ENCODE results near the gene RNASE8.

GRCh38 chr14:21043387-21043973 is 14.1 kb upstream of the RNASE8 start:
- no peak for TF ChIP-seq REST (IDR thresholded peaks at IDR 0.05; ENCODE audit: low read depth, low read length)
- TF ChIP-seq EP300 (IDR thresholded peaks at IDR 0.05; ENCODE audit: borderline replicate concordance in 1 of 2, control insufficient read depth in 1 of 2, low read depth in 2 of 2, low read length in 2 of 2) = no peak
- no peak for TF ChIP-seq MXI1 (IDR thresholded peaks at IDR 0.05; ENCODE audit: low read depth, low read length)
- TF ChIP-seq CTCF (IDR thresholded peaks at IDR 0.05 in 2 of 3, conservative IDR thresholded peaks at IDR 0.05 in 1 of 3; ENCODE audit: control insufficient read depth in 2 of 3, extremely low read depth in 1 of 3, insufficient read depth in 1 of 3, low read depth in 3 of 3, low read length in 3 of 3) = no peak
- TF ChIP-seq NKRF (conservative IDR thresholded peaks at IDR 0.05) = no peak
- no peak for TF ChIP-seq ZBTB33 (IDR thresholded peaks at IDR 0.05)
- TF ChIP-seq BCL3 (IDR thresholded peaks at IDR 0.05; ENCODE audit: borderline replicate concordance, insufficient read depth, low read depth, low read length, poor library complexity, severe bottlenecking) = no peak

Measured in GM12878 (cell line).